Spleen (tissue), 11 donors: Measurements from ENCODE around the gene TMEM245. TPM values are rescaled to one million over a fixed set of nuclear protein-coding genes. Genes with fewer than 3 reads are reported as not detected.

Source experiments
- DNase-seq: peaks from one replicate; pipeline ENCODE4 v3.0.0-alpha.2; 2020
- H3K27ac ChIP-seq, 8 donors: fragments of 200-600 bp; sonication (generic) in 7 of 8; 1 replicate in 4 of 8; 2 replicates in 4 of 8; pipeline versions ENCODE4 v1.5.0 to v1.8.0; 2016 to 2021; ENCODE audit warnings: inconsistent platforms in 4 of 8, mild to moderate bottlenecking in 4 of 8, moderate library complexity in 1 of 8
- H3K27me3 ChIP-seq, 7 donors: fragments of 200-600 bp; sonication (generic) in 6 of 7; replicated peaks in 1 of 7; 1 replicate in 4 of 7; 2 replicates in 3 of 7; pipeline versions ENCODE4 v1.5.0 to v1.8.0; 2016 to 2021; ENCODE audit warnings: inconsistent platforms in 3 of 7, mild to moderate bottlenecking in 1 of 7
- H3K36me3 ChIP-seq, 6 donors: fragments of 200-600 bp; sonication (generic) in 5 of 6; 1 replicate in 4 of 6; 2 replicates in 2 of 6; pipeline versions ENCODE4 v1.5.0 to v1.8.0; 2016 to 2021; ENCODE audit warnings: inconsistent platforms in 2 of 6
- H3K4me1 ChIP-seq, 6 donors: fragments of 200-600 bp; sonication (generic) in 5 of 6; 1 replicate in 3 of 6; 2 replicates in 3 of 6; pipeline versions ENCODE4 v1.5.0 to v1.8.0; 2016 to 2021; ENCODE audit warnings: inconsistent platforms in 3 of 6
- H3K4me3 ChIP-seq, 8 donors: fragments of 200-600 bp; sonication (generic) in 7 of 8; 1 replicate in 4 of 8; 2 replicates in 4 of 8; pipeline versions ENCODE4 v1.5.0 to v1.8.0; 2016 to 2021; ENCODE audit warnings: inconsistent platforms in 4 of 8, mild to moderate bottlenecking in 4 of 8, moderate library complexity in 2 of 8
- H3K9me3 ChIP-seq, 8 donors: fragments of 200-600 bp; sonication (generic) in 7 of 8; 1 replicate in 4 of 8; 2 replicates in 4 of 8; pipeline versions ENCODE4 v1.5.0 to v1.8.0; 2016 to 2021; ENCODE audit warnings: inconsistent platforms in 4 of 8
- CTCF ChIP-seq, 11 experiments: fragments of 200-600 bp in 7 of 11; fragments of 450-650 bp in 4 of 11; sonication (generic) in 4 of 11; IDR thresholded peaks in 8 of 11; conservative IDR thresholded peaks in 3 of 11; 1 replicate in 7 of 11; 2 replicates in 4 of 11; pipeline versions ENCODE4 v1.4.0 to v1.8.0; 2016 to 2021; ENCODE audit warnings: antibody characterized with exemption in 11 of 11, inconsistent platforms in 4 of 11, mild to moderate bottlenecking in 1 of 11
- POLR2A ChIP-seq, 3 donors: fragments of 450-650 bp; IDR thresholded peaks; one replicate each; pipeline ENCODE4 v1.5.1; 2017; ENCODE audit warnings: antibody characterized with exemption in 3 of 3, mild to moderate bottlenecking in 1 of 3
- POLR2AphosphoS5 ChIP-seq, 3 donors: sonication (generic); formaldehyde crosslinking; IDR thresholded peaks; one replicate each; pipeline ENCODE4 v1.5.1; 2017; ENCODE audit warnings: antibody characterized with exemption in 3 of 3
- intact Hi-C: fragments of 100-400 bp; cut with DNase I; formaldehyde crosslinking; loops from one replicate; pipeline ENCODE4 v1.15.0; 2023; ENCODE audit warnings: low total_unique reads
- microRNA-seq, 3 donors: library from miRNA; unstranded; fragments of <30 nt; microRNA quantifications; one replicate each; pipeline versions ENCODE4 to v1.1.0, GENCODE V29; 2019 to 2020
- polyA plus RNA-seq, 3 donors: library from polyadenylated mRNA; stranded (reverse); fragments of 200-250 nt; gene quantifications; one replicate each; pipeline ENCODE4 v1.2.1, GENCODE V29; 2013
- small RNA-seq, 4 donors: library from RNA; depleted of rRNA; stranded (forward); fragments of <200 nt; gene quantifications; one replicate each; pipeline ENCODE3, GENCODE V24; 2016
- total RNA-seq, 7 donors: library from RNA; depleted of rRNA in 3 of 7; stranded (reverse); fragments of >200 nt in 3 of 7; fragmentation: NEBNext Ultra II Directional in 4 of 7; extraction: Animal tissue kit (Norgen Biotek cat#: 25700) in 4 of 7; gene quantifications; one replicate each; pipeline versions ENCODE4 v1.1.0 to v1.2.1, GENCODE V29; 2016 to 2021
- donor health status: healthy with polysubstance abuse.
- donor health status: DM: no; HTN: no; CAD: no; lungs with moderate emphysema.
- donor health status: DM: no; HTN: no; CAD: no.
- donor health status: Bipolar disorder and iron deficiency.
- donor health status: healthy.
- donor health status: DM: no; HTN: no; CAD: no.
- donor health status: DM: yes; HTN: yes; CAD: no.

TMEM245 gene
- total and polyA plus RNA-seq, 10 donors: 3.2 to 71.6 (median 37.9) TPM

GRCh38 chr9:108967916-108968315 lies 151.8 kb downstream of the TMEM245 start:
- no peak for DNase-seq

More at GRCh38 chr9:108967916-108968315, 151.8 kb downstream of the TMEM245 start:
- Histone ChIP-seq H3K9me3 (peaks cover 0 to 12% (median 3%) of the 10 kb centered on the region in 8 donors), H3K36me3 (peaks cover 0 to 34% (median 2%) of the 10 kb centered on the region in 6 donors), H3K27ac (no peak overlapping the region), H3K4me3 (no peak overlapping the region), H3K4me1 (peaks cover 0 to 6% (median 0%) of the 10 kb centered on the region in 6 donors), H3K27me3 (no peaks in the 10 kb centered on the region)
- TF ChIP-seq POLR2AphosphoS5 (IDR thresholded peaks at IDR 0.05) (no peak), POLR2A (IDR thresholded peaks at IDR 0.05) (no peak), CTCF (IDR thresholded peaks at IDR 0.05 in 8 of 11, conservative IDR thresholded peaks at IDR 0.05 in 3 of 11) (no peak)
- intact Hi-C loops: no loop called here

Small RNAs within 50 kb of the gene (microRNA-seq; reads per million reads assigned to microRNA genes)
- gene MIR32: 157 to 179 (median 175) reads per million in 3 donors

Small RNAs within 50 kb of the gene (small RNA-seq; reads per million reads assigned to genes)
- gene MIR32: 0.45 to 2.1 (median 1.5) reads per million in 4 donors
- gene RF00019: 0 reads per million in 4 donors

Other genes starting within 250 kb of the TMEM245 start
- gene ELP1, start 185.8 kb downstream of the TMEM245 start, total RNA-seq: 10 to 100 TPM; 13.6 to 30.5 (median 19.1) TPM
- 10 to 100 TPM in 2 of 3 donors, 1 to 10 TPM in 1; 9.9 to 14.5 (median 13.6) TPM for gene ELP1, start 185.8 kb downstream of the TMEM245 start, polyA plus RNA-seq
- gene ABITRAM, start 185.5 kb downstream of the TMEM245 start, total RNA-seq: 10 to 100 TPM in 3 of 7 donors, 1 to 10 TPM in 4; 7.5 to 11.0 (median 9.7) TPM
- gene ABITRAM, start 185.5 kb downstream of the TMEM245 start, polyA plus RNA-seq: 1 to 10 TPM; 7.5 to 8.6 (median 8.2) TPM
- gene CTNNAL1, start 106.4 kb downstream of the TMEM245 start, total RNA-seq: 10 to 100 TPM; 26.2 to 43.2 (median 37.3) TPM
- 10 to 100 TPM; 14.6 to 41.6 (median 21.0) TPM for gene CTNNAL1, start 106.4 kb downstream of the TMEM245 start, polyA plus RNA-seq
- gene FRRS1L, start 47.3 kb upstream of the TMEM245 start, total RNA-seq: not detected
- under 1 TPM in 2 of 3 donors, not detected in 1; under 0.01 to 0.03 TPM for gene FRRS1L, start 47.3 kb upstream of the TMEM245 start, polyA plus RNA-seq
- under 1 TPM in 4 of 7 donors, not detected in 3; 0.09 to 0.43 (median 0.22) TPM for gene EPB41L4B, start 201.1 kb upstream of the TMEM245 start, total RNA-seq
- gene EPB41L4B, start 201.1 kb upstream of the TMEM245 start, polyA plus RNA-seq: under 1 TPM; 0.02 to 0.38 (median 0.03) TPM